GM12865 (cell line): Measurements from ENCODE around the gene SEMA5A.

Source experiments
- DNase-seq: peaks from one replicate; pipeline ENCODE4 v3.0.0; 2010; ENCODE audit warnings: low read depth
- H3K4me3 ChIP-seq: 2 replicates; pipeline ENCODE4 v1.5.1; 2011; ENCODE audit warnings: mild to moderate bottlenecking, low read depth, low read length, control low read depth
- CTCF ChIP-seq: IDR thresholded peaks from 2 replicates; pipeline ENCODE4 v1.5.1; 2011; ENCODE audit warnings: low read length, control low read depth, low read depth, inconsistent platforms; ENCODE audit not compliant: insufficient read depth; ENCODE audit errors: missing control alignments

Gene SEMA5A

GRCh38 chr5:9091896-9092662 is 453.8 kb downstream of the SEMA5A start:
- no peak for TF ChIP-seq CTCF
- H3K4me3 ChIP-seq = no peak overlapping the region
- no peak for DNase-seq

- no peak for TF ChIP-seq CTCF
- H3K4me3 ChIP-seq = no peak overlapping the region
- no peak for DNase-seq
Measured at GRCh38 chr5:9090381-9091026, 455.4 kb downstream of the SEMA5A start.

- no peak for TF ChIP-seq CTCF
- no peak overlapping the region for H3K4me3 ChIP-seq
- no peak for DNase-seq
Measured at GRCh38 chr5:9089893-9090292, 456.0 kb downstream of the SEMA5A start.

GRCh38 chr5:9082996-9083395 is 462.9 kb downstream of the SEMA5A start:
- DNase-seq = no peak
- H3K4me3 ChIP-seq = no peak overlapping the region
- TF ChIP-seq CTCF = no peak

GRCh38 chr5:9072701-9073100 is 473.2 kb downstream of the SEMA5A start:
- no peak for DNase-seq
- no peak overlapping the region for H3K4me3 ChIP-seq
- no peak for TF ChIP-seq CTCF

- DNase-seq = no peak
Measured at GRCh38 chr5:9071524-9071923, 474.4 kb downstream of the SEMA5A start.

More at GRCh38 chr5:9071524-9071923, 474.4 kb downstream of the SEMA5A start:
- H3K4me3 ChIP-seq = no peak overlapping the region
- no peak for TF ChIP-seq CTCF
